HEK293T (cell line): ENCODE measurements around the gene KRT27.

ENCODE experiments used
- CTCF ChIA-PET: fragments of 350-600 bp; formaldehyde crosslinking; extraction: SDS; loops from one replicate; lab custom pipeline; 2021; ENCODE audit warnings: antibody characterized with exemption, inconsistent platforms; lab: Yijun Ruan, JAX
- POLR2A ChIA-PET: fragments of 350-600 bp; formaldehyde crosslinking; extraction: SDS; loops from one replicate; lab custom pipeline; 2020; ENCODE audit warnings: antibody characterized with exemption, inconsistent platforms; lab: Yijun Ruan, JAX
- DNase-seq: peaks from one replicate; pipeline ENCODE4 v3.0.0; 2012; ENCODE audit warnings: mixed read lengths; ENCODE audit errors: extremely low spot score
- ARNT ChIP-seq: fragments of 450-650 bp; IDR thresholded peaks from 2 replicates; pipeline ENCODE4 v1.6.1; 2017; ENCODE audit warnings: mild to moderate bottlenecking
- BHLHE40 ChIP-seq: fragments of 450-650 bp; IDR thresholded peaks from 2 replicates; pipeline ENCODE4 v1.6.1; 2016; ENCODE audit warnings: mild to moderate bottlenecking, moderate library complexity, borderline replicate concordance
- CTBP1 ChIP-seq: fragments of 450-650 bp; IDR thresholded peaks from 2 replicates; pipeline ENCODE4 v1.6.1; 2016; ENCODE audit warnings: borderline replicate concordance
- ELF4 ChIP-seq: fragments of 450-650 bp; IDR thresholded peaks from 2 replicates; pipeline ENCODE4 v1.6.1; 2017; ENCODE audit warnings: antibody characterized with exemption
- FOXA1 ChIP-seq: fragments of 450-650 bp; IDR thresholded peaks from 2 replicates; pipeline ENCODE4 v1.6.1; 2016; ENCODE audit warnings: mild to moderate bottlenecking
- FOXK2 ChIP-seq: fragments of 450-650 bp; IDR thresholded peaks from 2 replicates; pipeline ENCODE4 v1.6.1; 2016; ENCODE audit warnings: mild to moderate bottlenecking
- FOXM1 ChIP-seq: fragments of 450-650 bp; IDR thresholded peaks from 2 replicates; pipeline ENCODE4 v1.6.1; 2017; ENCODE audit warnings: mild to moderate bottlenecking, borderline replicate concordance
- HDGF ChIP-seq: fragments of 450-650 bp; IDR thresholded peaks from 2 replicates; pipeline ENCODE4 v1.6.1; 2017; ENCODE audit warnings: antibody characterized with exemption, borderline replicate concordance
- L3MBTL2 ChIP-seq: fragments of 450-650 bp; conservative IDR thresholded peaks from 2 replicates; pipeline ENCODE4 v1.6.1; 2016; ENCODE audit warnings: mild to moderate bottlenecking
- LEF1 ChIP-seq: fragments of 450-650 bp; IDR thresholded peaks from 2 replicates; pipeline ENCODE4 v1.6.1; 2017; ENCODE audit warnings: mild to moderate bottlenecking, borderline replicate concordance
- NFRKB ChIP-seq: fragments of 450-650 bp; IDR thresholded peaks from 2 replicates; pipeline ENCODE4 v1.6.1; 2016; ENCODE audit warnings: mild to moderate bottlenecking, moderate library complexity
- PKNOX1 ChIP-seq: fragments of 450-650 bp; IDR thresholded peaks from 2 replicates; pipeline ENCODE4 v1.6.1; 2016
- SP1 ChIP-seq: fragments of 450-650 bp; IDR thresholded peaks from 2 replicates; pipeline ENCODE4 v1.6.1; 2017
- SUZ12 ChIP-seq: fragments of 450-650 bp; IDR thresholded peaks from 2 replicates; pipeline ENCODE4 v1.6.1; 2016; ENCODE audit warnings: mild to moderate bottlenecking
- TARDBP ChIP-seq: fragments of 450-650 bp; IDR thresholded peaks from 2 replicates; pipeline ENCODE4 v1.6.1; 2016
- ZNF384 ChIP-seq: fragments of 450-650 bp; IDR thresholded peaks from 2 replicates; pipeline ENCODE4 v1.6.1; 2016

Gene KRT27

GRCh38 chr17:40813804-40814203, 31.5 kb upstream of the KRT27 start:
- TF ChIP-seq NFRKB (no peak), ZNF384 (no peak), FOXK2 (no peak), TARDBP (no peak), SUZ12 (no peak), HDGF (no peak), CTBP1 (no peak), L3MBTL2 (no peak), ELF4 (no peak), SP1 (no peak), LEF1 (no peak), BHLHE40 (no peak), PKNOX1 (no peak), ARNT (no peak), FOXA1 (no peak)
- CTCF ChIA-PET: no interaction called here
- POLR2A ChIA-PET: no interaction called here
- DNase-seq: no peak

GRCh38 chr17:40812639-40813038, 30.3 kb upstream of the KRT27 start:
- no peak for DNase-seq
- ChIA-PET CTCF (interaction anchor here (0.8 kb wide), 1 partner anchor 705 kb away, joined by 3 read pairs; no protein-coding TSS in a partner anchor), POLR2A (no interaction called here)
- no peak for TF ChIP-seq SP1
- no peak for TF ChIP-seq TARDBP
- no peak for TF ChIP-seq FOXM1
- no peak for TF ChIP-seq ARNT

DNA sequence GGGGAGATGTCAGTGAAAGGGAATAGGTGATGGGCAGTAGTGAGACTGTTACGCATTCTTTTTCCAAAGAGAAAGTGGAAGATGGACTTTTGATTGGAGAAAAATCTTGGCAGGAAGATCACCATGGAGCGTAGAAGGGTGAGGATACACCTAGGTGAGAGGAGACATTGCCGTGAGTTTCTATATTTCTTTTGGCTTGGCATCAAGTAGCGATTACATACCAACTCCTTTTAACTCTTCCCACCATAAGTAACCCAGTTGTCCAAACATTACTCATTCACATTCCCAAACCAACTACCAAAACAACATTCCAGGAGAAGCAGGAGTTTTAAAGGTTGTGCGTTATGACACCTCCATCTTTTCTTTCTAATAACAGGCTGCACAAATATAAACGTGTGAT, 28.1 kb upstream of the KRT27 start:
- TF ChIP-seq L3MBTL2: no peak
- TF ChIP-seq CTBP1: no peak
- TF ChIP-seq SP1: no peak
- TF ChIP-seq HDGF: no peak
- no peak for TF ChIP-seq FOXA1
- TF ChIP-seq PKNOX1: no peak
- TF ChIP-seq TARDBP: no peak
- TF ChIP-seq ZNF384: no peak
- TF ChIP-seq ELF4: no peak
- TF ChIP-seq FOXK2: no peak
- no peak for TF ChIP-seq NFRKB
- no peak for TF ChIP-seq ARNT
- TF ChIP-seq LEF1: no peak
- TF ChIP-seq SUZ12: no peak
- TF ChIP-seq BHLHE40: no peak
- TF ChIP-seq FOXM1: no peak
- ChIA-PET CTCF (no interaction called here), POLR2A (interaction anchor here (1.8 kb wide), 1 partner anchor 8 kb away, joined by 12 read pairs; no protein-coding TSS in a partner anchor)
- no peak for DNase-seq

DNA sequence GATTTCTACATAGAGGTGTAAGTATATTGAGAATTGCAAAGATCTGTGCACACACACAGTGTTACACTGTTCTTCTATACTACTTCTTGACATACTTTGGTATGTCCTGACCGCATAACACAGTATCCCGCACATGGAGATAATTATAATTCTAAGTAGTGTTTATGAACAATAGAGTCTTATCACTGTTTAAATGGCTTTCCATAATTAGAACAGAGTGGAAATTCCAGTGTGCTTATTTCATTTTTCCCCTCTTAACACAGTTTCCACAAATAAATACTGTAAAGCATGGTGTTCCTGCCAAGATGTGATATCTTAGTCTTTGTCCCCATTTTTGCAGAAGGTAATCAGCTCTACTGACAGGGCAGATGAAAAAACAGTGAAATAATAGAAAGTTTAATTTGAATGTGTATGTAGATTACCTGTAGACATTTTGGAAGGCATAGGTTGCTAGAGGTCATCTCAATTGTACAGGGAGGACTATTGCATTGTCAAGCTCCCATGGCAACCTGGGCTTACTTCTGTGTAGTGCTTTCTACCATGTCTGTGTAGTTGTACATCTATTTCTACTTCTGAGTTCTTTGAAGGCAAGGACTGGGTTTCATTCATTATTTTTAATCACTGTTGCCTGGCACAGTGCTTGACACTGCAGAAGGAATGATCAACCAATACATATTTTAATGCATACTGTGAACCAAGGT, 27.5 kb upstream of the KRT27 start:
- no peak for TF ChIP-seq L3MBTL2
- TF ChIP-seq FOXA1: no peak
- no peak for TF ChIP-seq FOXK2
- TF ChIP-seq CTBP1: no peak
- TF ChIP-seq ELF4: no peak
- no peak for TF ChIP-seq LEF1
- TF ChIP-seq SP1: no peak
- TF ChIP-seq ARNT: no peak
- no peak for TF ChIP-seq HDGF
- TF ChIP-seq PKNOX1: no peak
- no peak for TF ChIP-seq SUZ12
- no peak for TF ChIP-seq TARDBP
- TF ChIP-seq BHLHE40: no peak
- TF ChIP-seq NFRKB: no peak
- no peak for TF ChIP-seq ZNF384
- TF ChIP-seq FOXM1: no peak
- ChIA-PET CTCF (no interaction called here), POLR2A (interaction anchor here (1.8 kb wide), 1 partner anchor 9 kb away, joined by 12 read pairs; no protein-coding TSS in a partner anchor)
- DNase-seq: no peak

DNA sequence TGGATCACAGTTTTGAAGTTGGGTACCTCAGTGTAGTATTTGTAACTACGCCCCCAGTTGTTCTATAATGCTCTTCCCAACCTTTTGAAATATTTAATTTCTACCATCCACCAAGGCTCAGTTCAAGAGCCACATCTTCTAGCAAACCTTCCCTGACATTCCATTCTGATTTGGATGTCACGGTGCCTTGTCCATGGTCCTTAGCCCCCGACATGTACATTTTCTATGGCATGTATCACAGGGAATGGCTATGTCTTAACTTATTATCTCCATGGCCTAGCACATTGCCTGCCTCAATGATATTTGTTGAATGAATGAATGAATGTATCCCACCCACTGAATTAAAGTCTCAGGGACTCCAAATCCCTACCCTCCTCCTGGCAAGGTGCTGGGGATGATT, 23.8 kb upstream of the KRT27 start:
- POLR2A ChIA-PET: no interaction called here

More for the DNA sequence above, 23.8 kb upstream of the KRT27 start:
- no peak for DNase-seq
- CTCF ChIA-PET: interaction anchor here (2.1 kb wide), 1 partner anchor 743 kb away, joined by 7 read pairs; no protein-coding TSS in a partner anchor
- no peak for TF ChIP-seq FOXM1
- TF ChIP-seq SP1: no peak
- TF ChIP-seq ZNF384: no peak
- TF ChIP-seq LEF1: no peak
- no peak for TF ChIP-seq CTBP1
- no peak for TF ChIP-seq SUZ12
- no peak for TF ChIP-seq L3MBTL2
- TF ChIP-seq ARNT: no peak
- no peak for TF ChIP-seq NFRKB
